ENCODE results near the gene NR5A2.

- TF ChIP-seq CTCF (IDR thresholded peaks at IDR 0.05; ENCODE audit: poor library complexity): no peak
- no peak for TF ChIP-seq EZH2phosphoT487 (IDR thresholded peaks at IDR 0.05; ENCODE audit: low read depth, severe bottlenecking, unreplicated experiment)
These were observed 151.7 kb downstream of the NR5A2 start for GRCh38 chr1:200179126-200179780.

All from hepatocyte (in vitro differentiated cells).